ENCODE measurements around the gene PKHD1.

PKHD1 gene

DNA sequence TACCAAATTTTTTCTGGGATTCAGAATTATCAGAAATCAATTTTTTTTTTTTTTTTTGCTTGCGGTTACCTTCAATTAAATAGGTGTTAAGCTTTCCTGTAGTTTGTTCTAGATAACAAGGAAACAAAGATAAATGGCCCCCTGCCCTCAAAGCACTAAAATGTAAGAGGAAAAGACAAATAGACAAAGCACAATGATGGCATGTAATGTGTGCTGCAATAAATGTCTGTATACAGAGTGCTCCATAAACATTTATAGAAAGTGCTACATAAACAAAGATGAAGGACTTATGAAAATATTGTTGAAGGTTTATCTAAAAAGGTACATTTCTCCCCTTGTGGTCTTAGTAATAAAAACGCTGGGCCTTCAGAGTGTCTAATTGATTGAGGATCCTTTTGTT, 384.6 kb downstream of the PKHD1 start:
- ATAC-seq: no peak
- TF ChIP-seq RARB (CRISPR knock-in tag; IDR thresholded peaks at IDR 0.05): no peak
- no peak for TF ChIP-seq CREB5 (CRISPR knock-in tag; IDR thresholded peaks at IDR 0.05; ENCODE audit: low read depth)
- TF ChIP-seq ZFP30 (CRISPR knock-in tag; IDR thresholded peaks at IDR 0.05): no peak
- TF ChIP-seq ARNTL (CRISPR knock-in tag; IDR thresholded peaks at IDR 0.05; ENCODE audit: borderline replicate concordance, low read depth): no peak
- TF ChIP-seq TCF4 (CRISPR knock-in tag; IDR thresholded peaks at IDR 0.05; ENCODE audit: borderline replicate concordance): no peak

- TF ChIP-seq GLIS3 (CRISPR knock-in tag; IDR thresholded peaks at IDR 0.05) (no peak), ARNTL (CRISPR knock-in tag; IDR thresholded peaks at IDR 0.05; ENCODE audit: borderline replicate concordance, low read depth) (no peak), CREB5 (CRISPR knock-in tag; IDR thresholded peaks at IDR 0.05; ENCODE audit: low read depth) (no peak), OSR1 (CRISPR knock-in tag; IDR thresholded peaks at IDR 0.05) (no peak), ZNF565 (CRISPR knock-in tag; conservative IDR thresholded peaks at IDR 0.05; ENCODE audit: low read depth) (no peak), ZNF8 (CRISPR knock-in tag; IDR thresholded peaks at IDR 0.05) (no peak), ZFP30 (CRISPR knock-in tag; IDR thresholded peaks at IDR 0.05) (no peak), ESRRG (CRISPR knock-in tag; IDR thresholded peaks at IDR 0.05) (no peak), ZNF70 (CRISPR knock-in tag; IDR thresholded peaks at IDR 0.05) (no peak), ZFP3 (CRISPR knock-in tag; IDR thresholded peaks at IDR 0.05) (no peak), PPARA (CRISPR knock-in tag; IDR thresholded peaks at IDR 0.05; ENCODE audit: borderline replicate concordance) (no peak), SNAI2 (CRISPR knock-in tag; IDR thresholded peaks at IDR 0.05) (no peak), TSHZ2 (CRISPR knock-in tag; IDR thresholded peaks at IDR 0.05) (no peak), POU6F1 (CRISPR knock-in tag; IDR thresholded peaks at IDR 0.05; ENCODE audit: borderline replicate concordance, low read depth) (no peak), CSDC2 (CRISPR knock-in tag; IDR thresholded peaks at IDR 0.05) (no peak), TCF4 (CRISPR knock-in tag; IDR thresholded peaks at IDR 0.05; ENCODE audit: borderline replicate concordance) (no peak), ISL1 (CRISPR knock-in tag; IDR thresholded peaks at IDR 0.05) (no peak)
- TF ChIP-seq, protein P1, sequence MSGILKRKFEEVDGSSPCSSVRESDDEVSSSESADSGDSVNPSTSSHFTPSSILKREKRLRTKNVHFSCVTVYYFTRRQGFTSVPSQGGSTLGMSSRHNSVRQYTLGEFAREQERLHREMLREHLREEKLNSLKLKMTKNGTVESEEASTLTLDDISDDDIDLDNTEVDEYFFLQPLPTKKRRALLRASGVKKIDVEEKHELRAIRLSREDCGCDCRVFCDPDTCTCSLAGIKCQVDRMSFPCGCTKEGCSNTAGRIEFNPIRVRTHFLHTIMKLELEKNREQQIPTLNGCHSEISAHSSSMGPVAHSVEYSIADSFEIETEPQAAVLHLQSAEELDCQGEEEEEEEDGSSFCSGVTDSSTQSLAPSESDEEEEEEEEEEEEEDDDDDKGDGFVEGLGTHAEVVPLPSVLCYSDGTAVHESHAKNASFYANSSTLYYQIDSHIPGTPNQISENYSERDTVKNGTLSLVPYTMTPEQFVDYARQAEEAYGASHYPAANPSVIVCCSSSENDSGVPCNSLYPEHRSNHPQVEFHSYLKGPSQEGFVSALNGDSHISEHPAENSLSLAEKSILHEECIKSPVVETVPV (CRISPR knock-in tag; IDR thresholded peaks at IDR 0.05): no peak
- TF ChIP-seq, protein P2, sequence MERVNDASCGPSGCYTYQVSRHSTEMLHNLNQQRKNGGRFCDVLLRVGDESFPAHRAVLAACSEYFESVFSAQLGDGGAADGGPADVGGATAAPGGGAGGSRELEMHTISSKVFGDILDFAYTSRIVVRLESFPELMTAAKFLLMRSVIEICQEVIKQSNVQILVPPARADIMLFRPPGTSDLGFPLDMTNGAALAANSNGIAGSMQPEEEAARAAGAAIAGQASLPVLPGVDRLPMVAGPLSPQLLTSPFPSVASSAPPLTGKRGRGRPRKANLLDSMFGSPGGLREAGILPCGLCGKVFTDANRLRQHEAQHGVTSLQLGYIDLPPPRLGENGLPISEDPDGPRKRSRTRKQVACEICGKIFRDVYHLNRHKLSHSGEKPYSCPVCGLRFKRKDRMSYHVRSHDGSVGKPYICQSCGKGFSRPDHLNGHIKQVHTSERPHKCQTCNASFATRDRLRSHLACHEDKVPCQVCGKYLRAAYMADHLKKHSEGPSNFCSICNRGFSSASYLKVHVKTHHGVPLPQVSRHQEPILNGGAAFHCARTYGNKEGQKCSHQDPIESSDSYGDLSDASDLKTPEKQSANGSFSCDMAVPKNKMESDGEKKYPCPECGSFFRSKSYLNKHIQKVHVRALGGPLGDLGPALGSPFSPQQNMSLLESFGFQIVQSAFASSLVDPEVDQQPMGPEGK (CRISPR knock-in tag; IDR thresholded peaks at IDR 0.05; ENCODE audit: borderline replicate concordance): no peak
- no peak for ATAC-seq
These were observed 402.8 kb downstream of the PKHD1 start for GRCh38 chr6:51684603-51685002.

- ATAC-seq: no peak
- TF ChIP-seq BACH2 (CRISPR knock-in tag; IDR thresholded peaks at IDR 0.05; ENCODE audit: borderline replicate concordance): no peak
- no peak for TF ChIP-seq ZC3H10 (CRISPR knock-in tag; IDR thresholded peaks at IDR 0.05)
- TF ChIP-seq PPARA (CRISPR knock-in tag; IDR thresholded peaks at IDR 0.05; ENCODE audit: borderline replicate concordance): no peak
- TF ChIP-seq CREB5 (CRISPR knock-in tag; IDR thresholded peaks at IDR 0.05; ENCODE audit: low read depth): no peak
- TF ChIP-seq ZFP30 (CRISPR knock-in tag; IDR thresholded peaks at IDR 0.05): no peak
- TF ChIP-seq TOX (CRISPR knock-in tag; IDR thresholded peaks at IDR 0.05; ENCODE audit: borderline replicate concordance): no peak
- TF ChIP-seq ESRRG (CRISPR knock-in tag; IDR thresholded peaks at IDR 0.05): no peak
- no peak for TF ChIP-seq CSDC2 (CRISPR knock-in tag; IDR thresholded peaks at IDR 0.05)
- TF ChIP-seq OSR1 (CRISPR knock-in tag; IDR thresholded peaks at IDR 0.05): no peak
- no peak for TF ChIP-seq ISL1 (CRISPR knock-in tag; IDR thresholded peaks at IDR 0.05)
- TF ChIP-seq, protein P2 (CRISPR knock-in tag; IDR thresholded peaks at IDR 0.05; ENCODE audit: borderline replicate concordance): no peak
- no peak for TF ChIP-seq ZNF565 (CRISPR knock-in tag; conservative IDR thresholded peaks at IDR 0.05; ENCODE audit: low read depth)
These were observed 403.4 kb downstream of the PKHD1 start for GRCh38 chr6:51684038-51684437.
